WTC11 (cell line): ENCODE data around the gene FSD2. TPM values are rescaled to one million over a fixed set of nuclear protein-coding genes. Genes with fewer than 3 reads are reported as not detected.
"Not testable (repeated sequence)": the region's sequence is repeated elsewhere in the genome, so short reads cannot be mapped to it uniquely, and the experiment has no call there.

Experiments
- ATAC-seq: fragments of 200-7000 bp; cut with Tn5 transposase; 2 replicates; pipeline ENCODE4 v1.10.0; 2021; ENCODE audit warnings: mild to moderate bottlenecking, moderate library complexity
- CTCF ChIA-PET: fragments of 300-600 bp; sonication (Branson Sonifier 250); formaldehyde crosslinking; loops from one replicate; lab custom pipeline; 2021; ENCODE audit warnings: antibody characterized with exemption; lab: Charles Lee
- POLR2A ChIA-PET: fragments of 350-600 bp; sonication (Branson Sonifier 250); formaldehyde crosslinking; loops from one replicate; lab custom pipeline; 2021; ENCODE audit warnings: antibody characterized with exemption; lab: Charles Lee
- DNase-seq: peaks from one replicate; pipeline ENCODE4 v3.0.0; 2021; ENCODE audit warnings: low spot score
- H3K27ac Mint-ChIP-seq: 2 replicates; pipeline ENCODE4 v1.8.0; 2021; ENCODE audit warnings: mixed read lengths
- H3K27me3 Mint-ChIP-seq: 2 replicates; pipeline ENCODE4 v1.8.0; 2021; ENCODE audit warnings: low read depth, mild to moderate bottlenecking, moderate library complexity, mixed read lengths
- H3K36me3 Mint-ChIP-seq: 2 replicates; pipeline ENCODE4 v1.8.0; 2021; ENCODE audit warnings: mixed read lengths
- H3K4me1 Mint-ChIP-seq: 2 replicates; pipeline ENCODE4 v1.8.0; 2022; ENCODE audit warnings: mixed read lengths
- H3K4me3 Mint-ChIP-seq: 2 replicates; pipeline ENCODE4 v1.8.0; 2021; ENCODE audit warnings: mild to moderate bottlenecking, moderate library complexity, mixed read lengths
- H3K9me3 Mint-ChIP-seq: 2 replicates; pipeline ENCODE4 v1.8.0; 2021; ENCODE audit warnings: mixed read lengths
- E2F1 ChIP-seq: sonication (generic); formaldehyde crosslinking; IDR thresholded peaks from 2 replicates; pipeline ENCODE4 v1.8.0; 2022; ENCODE audit warnings: mild to moderate bottlenecking, missing genetic modification reagents
- MXD4 ChIP-seq: fragments of 250-450 bp; sonication (Bioruptor Pico); IDR thresholded peaks from 2 replicates; pipeline ENCODE4 v1.8.0; 2021; ENCODE audit warnings: mild to moderate bottlenecking, moderate library complexity, borderline replicate concordance
- TEAD1 ChIP-seq: sonication (generic); formaldehyde crosslinking; IDR thresholded peaks from 2 replicates; pipeline ENCODE4 v1.8.0; 2022; ENCODE audit warnings: mild to moderate bottlenecking, missing genetic modification reagents
- USF1 ChIP-seq: sonication (generic); formaldehyde crosslinking; IDR thresholded peaks from 2 replicates; pipeline ENCODE4 v1.8.0; 2022; ENCODE audit warnings: mild to moderate bottlenecking, missing genetic modification reagents
- ZNF423 ChIP-seq: fragments of 250-450 bp; sonication (Bioruptor Pico); IDR thresholded peaks from 2 replicates; pipeline ENCODE4 v2.1.2; 2022; ENCODE audit warnings: mild to moderate bottlenecking, moderate library complexity
- total RNA-seq: library from RNA; stranded (reverse); gene quantifications from 3 replicates; pipeline ENCODE4 v1.2.3, GENCODE V29; 2021

FSD2 gene
- total RNA-seq, 1 experiment from 2014 or later = not detected

GRCh38 chr15:82709081-82709420, 96.8 kb downstream of the FSD2 start:
- Mint-ChIP-seq H3K9me3 (no peaks in the 10 kb centered on the region), H3K4me3 (no peak overlapping the region), H3K36me3 (no peaks in the 10 kb centered on the region), H3K27me3 (peaks cover 18% of the 10 kb centered on the region), H3K27ac (no peak overlapping the region), H3K4me1 (peaks cover 6% of the 10 kb centered on the region)
- DNase-seq (peak; percentile 73), ATAC-seq (peak; percentile 53)
- TF ChIP-seq MXD4 (CRISPR knock-in tag) = no peak
- TF ChIP-seq ZNF423 (CRISPR knock-in tag) = peak; percentile 83
- no peak for TF ChIP-seq E2F1
- TF ChIP-seq TEAD1 = no peak
- TF ChIP-seq USF1 (CRISPR knock-in tag) = 0 out of 2 replicates have a peak, but pooled peaks have one; percentile 6
- ChIA-PET CTCF (interaction anchor here (1.0 to 2.0 kb wide), 3 partner anchors 29 to 169 kb away, joined by 3 to 10 read pairs (median 6); partner anchors contain the start of gene RPS17), POLR2A (interaction anchor here (0.8 to 1.4 kb wide), 4 partner anchors 9 to 41 kb away, joined by 3 to 7 read pairs (median 4); no protein-coding TSS in a partner anchor)

GRCh38 chr15:82705856-82706255, 100.0 kb downstream of the FSD2 start:
- DNase-seq, H3K27ac Mint-ChIP-seq, ATAC-seq, H3K36me3 Mint-ChIP-seq, H3K9me3 Mint-ChIP-seq, POLR2A ChIA-PET, H3K27me3 Mint-ChIP-seq, H3K4me3 Mint-ChIP-seq, CTCF ChIA-PET, H3K4me1 Mint-ChIP-seq: not testable (repeated sequence)

Other genes starting within 250 kb of the FSD2 start
- 2.5 to 3.9 TPM (median 3.2 TPM) in 3 replicates for gene CPEB1, start 158.7 kb downstream of the FSD2 start, total RNA-seq
- gene AP3B2, start 96.2 kb downstream of the FSD2 start, total RNA-seq = 15.2 to 17.7 TPM (median 17.5 TPM) in 3 replicates
- 2.8 to 3.8 TPM (median 3.2 TPM) in 3 replicates for gene WHAMM, start 3.6 kb upstream of the FSD2 start, total RNA-seq
- 11.7 to 17.4 TPM (median 12.1 TPM) in 3 replicates for gene HOMER2, start 146.7 kb upstream of the FSD2 start, total RNA-seq
- 26.6 to 28.1 TPM (median 27.1 TPM) in 3 replicates for gene RAMAC, start 180.1 kb upstream of the FSD2 start, total RNA-seq
- gene C15orf40, start 205.6 kb upstream of the FSD2 start, total RNA-seq = 21.0 to 29.0 TPM (median 27.5 TPM) in 3 replicates